ENCODE data around the gene SBK3.

DNA sequence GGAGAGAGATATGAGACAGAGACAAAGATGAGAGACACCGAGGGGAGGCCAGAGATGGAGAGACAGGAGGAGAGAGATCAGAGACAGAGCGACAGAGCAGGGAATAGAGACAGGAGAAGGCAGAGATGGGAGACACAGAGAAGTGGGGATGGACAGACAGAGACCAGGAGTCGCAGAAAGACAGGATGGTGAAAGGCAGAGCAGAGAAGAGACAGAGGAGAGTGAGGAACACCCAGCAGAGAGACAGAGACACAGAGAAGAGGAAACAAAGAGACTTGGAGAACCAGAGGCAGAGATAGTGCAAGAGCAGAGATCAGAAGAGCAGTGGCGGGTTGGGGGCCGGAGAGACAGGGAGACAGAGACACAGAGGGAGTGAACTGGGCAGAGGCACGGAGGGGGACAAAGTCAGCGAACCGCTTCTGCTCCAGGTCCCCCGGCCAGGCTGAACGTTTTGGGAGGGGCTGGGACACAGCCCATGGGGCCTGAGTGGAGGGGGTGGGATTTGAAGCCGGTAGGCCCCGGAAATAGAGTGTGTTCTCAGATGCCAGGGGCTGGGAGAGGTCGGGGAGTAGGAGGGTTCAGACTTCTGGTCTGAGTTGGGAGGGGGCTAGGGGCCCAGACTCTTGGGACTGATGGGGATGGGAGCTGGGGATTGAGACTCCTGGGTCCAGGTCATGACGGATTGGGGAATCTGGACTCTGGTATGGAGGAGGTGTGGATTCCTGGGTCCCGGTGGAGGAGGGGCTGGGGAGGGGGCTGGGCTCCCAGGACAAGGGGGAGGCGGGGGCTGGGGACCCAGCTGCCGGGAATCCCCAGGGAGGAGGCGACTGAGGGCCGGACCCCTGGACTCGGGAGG, 34.7 kb upstream of the SBK3 start:
- no peak for TF ChIP-seq POLR2A (IDR thresholded peaks at IDR 0.05; ENCODE audit: low read length)
- TF ChIP-seq GATA1 (IDR thresholded peaks at IDR 0.05; ENCODE audit: low read depth, low read length) = no peak
